Measurements from ENCODE around the gene BRSK2.

- no peak for TF ChIP-seq EZH2 (IDR thresholded peaks at IDR 0.05; ENCODE audit: low read length, missing control alignments)
- TF ChIP-seq CTCF (conservative IDR thresholded peaks at IDR 0.05 in 1 of 2, IDR thresholded peaks at IDR 0.05 in 1 of 2; ENCODE audit: low read depth in 1 of 2, low read length in 2 of 2) = no peak
These were observed 49.6 kb downstream of the BRSK2 start for GRCh38 chr11:1439341-1439740.
